Activated gamma-delta T cell treated with Interleukin-2 at 50 U/mL for 16 hours (primary cell): ENCODE results near the gene CHMP6.
A peak's percentile ranks its signal among the peaks of the same experiment; 100 is the strongest.

Experiments
- DNase-seq: peaks from one replicate; pipeline ENCODE4 v3.0.0-alpha.2; 2020

CHMP6 gene

DNA sequence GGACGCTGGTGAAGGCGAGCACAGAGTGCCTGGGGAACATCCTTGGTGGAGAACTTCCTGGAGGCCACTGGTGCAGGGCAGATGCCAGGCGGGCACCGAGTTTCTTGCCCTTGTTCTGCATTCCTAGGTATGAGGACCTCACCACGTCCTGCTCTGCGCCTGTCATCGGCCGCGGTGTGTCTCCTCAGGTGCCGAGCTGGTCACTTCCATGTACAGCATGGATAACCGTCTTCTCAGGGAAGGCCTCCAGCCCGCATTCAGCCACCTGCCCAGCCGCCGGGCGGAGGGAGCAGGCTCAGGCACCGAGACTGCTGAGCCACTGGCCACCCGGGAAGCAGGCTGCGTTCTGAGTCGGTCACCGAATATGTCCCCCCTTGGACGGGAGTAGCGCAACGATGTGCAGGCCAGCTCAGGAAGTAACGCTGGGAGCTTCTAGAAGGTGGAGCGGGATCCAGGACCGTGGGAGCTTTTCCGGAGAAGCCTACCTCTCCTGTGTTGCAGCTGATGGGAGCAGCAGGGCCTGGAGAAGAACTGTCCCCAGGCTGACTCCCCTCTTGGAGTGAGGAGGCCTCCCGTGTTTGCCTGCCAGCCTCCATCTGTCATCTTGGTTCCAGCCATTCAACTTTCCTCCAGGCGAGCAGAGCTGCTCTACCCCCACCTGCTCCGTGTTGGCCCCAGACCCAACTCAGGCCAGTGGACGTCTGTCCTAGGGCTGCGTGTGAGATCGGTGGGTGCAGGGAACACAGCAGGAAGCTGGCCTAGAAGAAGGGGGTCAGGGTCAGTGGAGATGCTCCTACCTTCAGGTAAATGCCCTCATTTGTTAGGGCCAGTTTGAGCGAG, 41.2 kb downstream of the CHMP6 start:
- DNase-seq: no peak

DNA sequence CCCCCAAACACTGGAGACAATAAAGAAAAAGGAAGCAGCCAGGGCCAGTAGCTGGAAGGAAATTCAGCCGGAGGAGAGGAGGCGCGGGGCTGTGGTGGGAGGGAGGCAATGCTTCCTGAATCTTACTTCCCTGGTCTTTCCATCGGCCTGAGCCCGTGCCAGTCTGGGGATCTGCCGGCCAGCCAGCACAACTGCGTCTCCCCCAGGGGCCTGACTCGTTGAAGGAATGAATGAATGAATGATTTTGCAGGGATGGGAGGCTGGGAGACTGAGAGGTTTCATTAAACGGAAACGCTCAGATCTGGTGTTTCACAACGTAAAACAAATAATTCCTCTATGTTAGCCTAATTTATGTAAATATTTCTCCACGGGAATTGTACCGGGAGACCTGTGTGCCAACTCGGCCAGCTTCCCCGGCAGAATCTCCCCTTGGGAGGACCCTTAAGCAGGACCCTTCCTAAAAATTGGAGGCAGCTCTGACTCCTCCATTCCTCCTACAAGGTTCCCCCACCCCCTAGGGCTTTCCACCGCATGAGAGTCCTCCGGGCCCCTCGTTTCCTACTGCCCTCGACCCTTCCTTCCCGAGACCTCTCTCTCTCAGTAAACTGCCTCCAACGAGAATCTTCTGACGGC, 42.0 kb downstream of the CHMP6 start:
- no peak for DNase-seq

DNA sequence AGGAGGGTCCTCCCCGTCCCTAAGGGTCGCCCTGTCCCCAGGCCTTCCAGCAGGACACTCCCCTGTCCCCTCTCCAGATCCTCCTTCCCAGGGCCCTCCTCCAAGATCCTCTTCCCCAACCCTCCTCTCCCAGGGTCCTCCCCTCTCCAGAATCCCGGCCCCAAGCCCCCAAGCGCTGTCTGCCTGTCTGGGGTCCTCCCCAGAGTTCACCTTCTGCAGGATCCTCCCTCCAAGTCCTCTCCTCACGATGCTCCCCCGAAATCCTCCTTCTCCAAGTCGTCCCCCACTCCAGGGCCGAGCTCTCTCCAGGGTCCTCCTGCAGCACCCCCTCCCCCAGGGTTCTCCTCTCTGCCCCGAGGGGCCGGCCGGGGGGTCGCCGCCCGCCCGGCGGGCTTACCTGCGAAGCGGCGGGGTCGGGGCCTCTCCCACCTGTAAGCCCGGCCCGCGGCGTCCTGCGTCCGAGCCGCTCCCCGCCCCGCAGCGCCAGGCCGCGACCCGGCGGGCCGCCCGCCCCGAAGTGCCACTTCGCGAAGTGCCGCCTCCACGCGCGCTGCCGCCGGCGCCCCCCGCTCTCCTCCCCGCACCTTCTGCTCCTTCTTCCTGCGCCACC, 42.6 kb downstream of the CHMP6 start:
- DNase-seq: no peak

DNA sequence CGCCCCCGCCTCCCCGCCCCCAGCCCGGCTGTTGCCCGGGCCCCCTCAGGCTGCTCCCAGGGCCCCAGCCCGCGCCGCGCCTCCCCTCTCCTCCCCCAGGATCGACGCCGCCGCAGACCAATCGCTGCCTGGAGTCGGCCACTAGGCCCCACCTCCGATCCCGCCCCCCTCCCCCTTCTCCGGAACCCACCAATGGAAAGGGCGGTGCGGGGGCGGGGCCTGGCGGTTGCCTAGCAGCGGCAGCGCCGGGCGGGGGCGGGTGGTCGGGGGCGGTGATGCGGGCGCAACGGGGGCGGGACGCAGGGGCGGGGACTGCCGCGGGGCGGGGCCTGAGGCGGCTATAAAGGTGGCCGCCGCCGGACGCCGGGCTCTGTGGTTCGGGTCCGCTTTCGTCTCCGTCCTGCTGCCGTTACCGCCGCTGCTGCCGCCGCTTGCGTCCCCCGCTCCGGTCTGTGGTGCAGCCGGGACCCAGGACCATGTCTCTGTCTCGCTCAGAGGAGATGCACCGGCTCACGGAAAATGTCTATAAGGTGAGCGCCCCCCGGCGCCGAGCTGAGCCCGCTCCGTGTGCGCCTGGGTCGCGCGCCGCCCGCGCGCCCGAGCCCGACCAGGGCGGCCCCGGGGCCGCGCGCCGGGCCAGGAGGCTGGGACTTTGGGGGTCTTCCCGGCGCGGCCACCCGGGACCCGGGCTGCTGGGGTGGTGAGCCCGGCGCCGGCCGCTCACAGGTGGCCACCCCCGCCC, 43.3 kb downstream of the CHMP6 start, which contains the start of gene BAIAP2:
Gene BAIAP2, plus strand, starts transcription at position 373 of the 742 bp plus-strand sequence. Its CDS starts 104 bp downstream, at position 477.
- DNase-seq: peak; percentile 99

DNA sequence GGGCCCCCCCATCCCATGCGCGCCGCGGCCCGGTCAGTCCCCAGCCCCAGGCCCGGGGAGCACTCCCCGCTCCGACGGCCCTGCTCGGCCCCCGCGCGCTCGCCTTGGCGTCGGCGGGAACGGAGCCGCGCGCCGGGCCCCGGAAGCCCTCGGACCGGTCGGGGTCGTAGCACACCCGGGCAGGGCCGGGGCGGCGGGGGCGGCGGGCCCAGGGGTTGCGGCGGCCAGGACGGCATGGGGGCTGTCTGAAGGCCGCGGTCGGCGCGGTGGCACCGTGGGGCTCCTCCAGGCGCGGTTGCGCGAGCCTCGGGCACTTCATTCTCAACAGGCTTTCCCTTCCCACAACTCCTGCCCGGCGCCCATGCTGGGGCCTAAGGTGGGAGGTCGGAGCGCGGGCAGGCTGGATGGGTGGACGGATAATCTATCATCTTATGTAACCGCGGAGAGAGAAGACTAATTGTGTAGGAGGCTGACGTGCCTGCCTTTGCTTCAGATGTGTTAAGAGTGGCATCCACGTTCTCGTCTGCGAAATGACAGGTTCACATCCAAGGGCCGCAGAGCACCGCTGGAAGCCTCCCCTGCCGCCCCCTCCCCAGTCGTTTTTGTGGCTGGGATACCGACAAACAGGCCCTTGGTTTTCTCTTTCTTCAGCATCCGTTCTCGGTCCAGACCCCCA, 44.0 kb downstream of the CHMP6 start:
- DNase-seq: no peak

DNA sequence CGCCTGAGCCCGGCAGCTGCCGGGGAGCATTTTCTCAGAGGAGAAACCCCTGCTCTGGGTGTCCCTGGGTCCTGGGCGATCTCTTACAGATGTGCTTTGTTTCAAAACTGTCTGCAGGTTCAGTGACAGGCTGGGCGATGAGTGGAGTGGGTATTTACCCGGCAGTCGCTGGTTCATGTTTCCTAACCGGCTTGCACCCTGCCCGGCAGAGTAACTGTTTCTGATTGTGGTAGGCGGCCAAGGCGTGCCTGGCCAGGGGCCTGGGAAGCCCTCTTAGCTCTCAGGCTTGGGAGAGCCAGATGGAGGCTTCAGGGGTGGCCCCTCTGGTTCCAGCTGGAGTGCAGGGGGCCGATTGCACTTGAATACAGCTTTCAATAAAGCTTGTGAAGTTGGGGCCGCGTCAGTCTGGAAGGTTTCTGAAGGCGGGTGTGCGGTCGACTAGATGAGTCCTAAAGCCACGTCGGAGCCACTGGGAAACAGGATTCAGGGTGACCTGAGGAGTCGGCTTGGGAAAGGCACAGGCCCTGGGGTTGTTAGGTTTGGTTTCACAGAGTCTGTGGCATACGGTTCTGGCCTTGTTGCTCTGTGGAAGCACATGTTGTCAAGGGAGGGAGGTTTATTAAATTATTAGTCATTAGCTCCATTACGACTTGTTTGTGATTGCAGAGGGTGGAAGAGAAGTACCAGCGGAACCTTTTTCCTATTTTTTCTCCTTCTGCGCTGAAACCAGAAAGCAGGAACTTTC, 44.7 kb downstream of the CHMP6 start:
- no peak for DNase-seq

DNA sequence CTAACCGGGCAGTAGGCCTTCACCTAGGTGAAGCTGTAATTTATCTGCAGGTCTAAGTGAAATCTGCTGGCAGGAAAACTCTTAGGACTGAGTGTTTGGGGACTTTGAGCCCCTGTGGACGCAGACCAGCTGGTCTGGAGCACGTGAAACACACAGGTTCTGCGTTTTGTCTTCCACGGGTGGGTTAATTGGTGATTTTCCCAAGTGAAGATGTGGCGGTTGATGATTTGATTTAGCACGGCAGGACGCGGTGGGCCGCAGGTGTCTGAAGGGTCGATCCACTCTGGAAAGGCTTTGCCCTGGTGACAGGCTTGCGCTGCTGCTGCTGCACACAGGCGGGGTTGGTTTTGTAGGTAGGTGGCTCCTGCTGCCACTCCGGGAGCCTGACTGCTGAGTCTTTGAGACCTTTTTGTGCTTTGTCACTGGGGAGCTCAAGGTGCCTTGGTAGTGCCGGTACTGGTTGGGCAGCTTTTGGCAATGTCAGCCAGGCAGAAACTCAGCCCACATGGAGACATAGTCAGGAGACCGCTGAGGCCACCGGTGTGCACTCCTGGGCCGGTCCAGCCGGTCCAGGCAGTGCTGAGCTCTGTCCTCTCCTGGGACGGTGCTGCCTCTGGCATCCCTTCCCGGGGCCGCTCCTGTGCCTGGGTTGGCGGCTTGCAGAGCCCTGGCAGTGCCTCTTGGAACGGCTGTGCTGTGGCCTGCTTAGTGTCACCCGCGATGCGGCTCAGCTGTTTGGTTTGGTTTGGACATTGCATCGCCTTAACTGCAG, 45.6 kb downstream of the CHMP6 start:
- no peak for DNase-seq

DNA sequence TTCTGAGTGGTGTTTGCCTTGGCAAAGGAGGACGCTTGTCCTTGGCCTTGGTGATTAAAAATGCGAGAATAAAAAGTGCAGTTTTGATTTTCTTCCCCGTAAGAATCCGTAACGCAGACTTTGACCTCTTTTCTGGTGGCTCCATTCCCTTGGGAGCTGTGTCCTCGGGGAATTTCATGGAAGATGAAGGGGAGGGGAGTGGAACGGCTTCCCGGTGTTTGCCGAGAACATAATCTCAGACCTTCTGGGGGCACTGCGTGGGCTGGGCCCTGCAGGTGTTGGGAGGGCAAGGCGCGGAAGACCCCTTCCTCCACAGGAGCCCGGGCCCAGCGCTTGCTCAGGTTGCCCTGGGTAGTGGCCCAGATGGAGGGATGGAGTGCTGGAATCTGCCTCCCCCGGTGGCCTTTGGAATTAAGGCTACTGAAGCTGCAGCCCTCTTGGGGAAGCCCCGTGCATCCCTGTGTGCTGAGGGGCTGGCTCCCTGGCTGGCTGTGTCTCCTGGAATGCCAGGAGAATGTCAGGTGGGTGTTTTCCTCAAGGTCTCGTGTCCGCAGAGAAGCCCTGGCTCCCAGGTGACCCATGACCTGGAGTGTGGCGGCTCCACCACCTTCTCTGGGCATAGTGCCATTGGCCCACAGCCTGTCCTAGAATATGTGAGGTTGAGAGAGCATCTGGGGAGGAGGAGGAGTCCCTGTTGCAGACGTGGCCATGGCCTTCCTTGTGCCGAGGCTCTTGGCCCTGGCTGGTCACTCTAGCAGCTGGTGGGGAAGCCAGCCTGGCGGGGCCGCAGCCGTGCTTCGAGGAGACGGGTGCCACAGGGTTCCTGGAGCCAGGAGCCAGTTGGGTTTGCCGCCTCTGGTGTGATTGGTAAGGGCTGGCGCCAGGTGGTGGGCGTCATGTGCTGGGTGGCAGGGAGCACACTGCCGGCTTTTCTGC, 46.4 kb downstream of the CHMP6 start:
- DNase-seq: no peak

DNA sequence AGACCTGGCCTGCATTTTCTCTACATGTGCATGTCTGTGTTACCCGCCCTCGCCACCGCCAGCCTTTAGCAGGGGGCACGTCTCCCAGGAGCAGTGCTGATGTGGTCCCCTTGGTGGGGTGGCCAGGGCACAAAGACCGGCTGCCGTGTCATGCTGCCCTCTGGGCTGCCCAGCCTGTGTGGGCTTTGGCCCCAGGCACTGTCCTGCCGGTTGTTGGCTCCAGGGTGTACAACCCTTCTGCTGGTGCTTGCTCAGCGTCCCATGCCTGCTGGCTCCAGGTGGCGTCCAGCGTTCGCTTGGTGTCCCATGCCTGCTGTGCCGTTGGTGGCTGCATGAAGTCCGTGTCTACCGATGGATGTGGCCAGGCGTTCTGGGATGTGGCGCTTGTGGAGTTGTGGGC, 47.5 kb downstream of the CHMP6 start:
- no peak for DNase-seq

DNA sequence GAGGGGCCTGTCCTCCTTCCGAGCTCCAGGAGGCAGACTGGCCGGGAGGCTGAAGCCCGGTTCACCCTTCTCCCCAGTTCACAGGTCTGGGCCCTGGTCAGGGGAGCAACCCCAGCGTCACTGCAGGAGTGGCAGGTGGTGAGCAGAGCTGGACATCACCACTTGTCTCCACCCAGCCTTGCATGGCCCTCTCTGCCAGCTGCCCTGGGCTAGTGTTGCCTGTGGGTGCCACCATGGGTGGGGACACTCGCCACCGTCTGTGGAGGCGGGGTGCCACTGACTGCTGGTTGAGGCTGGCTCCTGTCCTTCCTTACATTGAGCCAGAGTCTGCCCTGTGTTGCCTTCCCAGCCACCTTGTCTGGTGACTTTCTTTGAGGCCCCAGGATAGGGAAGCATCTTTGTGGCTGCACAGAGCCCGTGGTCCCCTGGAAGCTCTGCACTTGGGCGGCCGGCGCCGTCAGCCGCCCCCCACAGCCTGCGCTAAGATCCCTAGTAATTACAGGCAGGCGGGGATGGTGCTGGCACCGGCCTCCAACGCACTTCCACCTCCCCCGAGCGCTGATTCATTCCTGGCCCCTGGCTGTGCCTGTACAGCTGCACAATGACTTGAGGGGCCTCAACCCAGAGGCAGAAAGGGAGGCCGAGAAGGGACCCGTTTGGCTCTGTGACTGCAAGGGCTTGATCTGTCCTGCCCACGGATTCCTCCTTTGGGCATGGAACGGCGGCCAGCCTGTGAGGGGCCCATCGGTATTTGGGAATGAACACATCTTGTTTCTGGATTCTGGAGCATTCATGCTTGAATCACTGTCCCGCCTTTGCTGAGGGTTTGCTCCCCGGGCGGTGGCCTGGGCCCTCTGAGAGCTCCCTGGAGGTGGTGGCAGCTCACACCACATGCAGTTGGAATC, 48.5 kb downstream of the CHMP6 start:
- no peak for DNase-seq

DNA sequence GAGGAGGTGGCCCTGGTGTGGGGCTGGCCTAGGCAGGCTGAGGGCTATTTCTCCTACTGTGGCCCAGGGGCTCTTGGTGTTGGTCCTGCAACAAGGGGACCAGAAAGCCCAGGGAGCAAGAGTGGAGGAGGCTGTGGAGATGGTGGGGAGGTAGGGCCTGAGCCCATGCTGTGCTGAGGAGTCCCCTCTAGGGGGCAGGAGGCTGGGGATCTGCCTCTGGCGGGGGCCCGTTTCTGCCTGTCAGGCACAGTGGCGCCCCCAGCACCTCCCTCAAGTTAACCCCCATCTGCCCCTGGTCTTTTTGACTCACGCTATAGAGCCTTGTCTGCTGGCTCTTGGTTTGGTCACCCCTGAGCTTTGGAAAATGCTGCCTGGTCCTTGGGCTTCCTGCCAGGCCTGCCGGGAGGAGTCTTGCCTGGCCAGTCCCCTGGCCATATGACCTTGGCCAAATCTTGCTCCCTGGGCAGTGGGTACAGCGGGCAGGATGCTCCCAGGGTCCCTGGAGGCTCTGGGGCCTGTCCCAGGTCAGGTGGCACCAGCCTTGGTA, 49.2 kb downstream of the CHMP6 start:
- peak; percentile 13 for DNase-seq

DNA sequence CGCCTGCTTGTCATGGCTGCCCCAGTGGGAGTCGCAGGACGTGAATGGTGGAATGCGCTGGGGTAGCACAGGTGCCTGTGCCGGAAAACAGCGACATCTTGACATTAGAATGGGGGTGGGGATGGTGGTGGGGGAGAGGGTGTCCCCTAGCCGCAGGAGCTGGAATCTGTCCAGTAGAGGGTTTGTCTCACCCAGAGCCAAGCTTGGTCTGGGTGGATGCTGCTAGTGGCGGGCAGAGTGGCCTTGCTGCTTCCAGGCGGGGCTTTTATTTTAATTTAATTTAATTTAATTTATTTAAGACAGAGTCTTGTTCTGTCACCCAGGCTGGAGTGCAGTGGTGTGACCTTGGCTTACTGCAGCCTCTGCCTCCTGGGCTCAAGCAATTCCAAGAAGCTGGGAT, 51.0 kb downstream of the CHMP6 start:
- DNase-seq: no peak

DNA sequence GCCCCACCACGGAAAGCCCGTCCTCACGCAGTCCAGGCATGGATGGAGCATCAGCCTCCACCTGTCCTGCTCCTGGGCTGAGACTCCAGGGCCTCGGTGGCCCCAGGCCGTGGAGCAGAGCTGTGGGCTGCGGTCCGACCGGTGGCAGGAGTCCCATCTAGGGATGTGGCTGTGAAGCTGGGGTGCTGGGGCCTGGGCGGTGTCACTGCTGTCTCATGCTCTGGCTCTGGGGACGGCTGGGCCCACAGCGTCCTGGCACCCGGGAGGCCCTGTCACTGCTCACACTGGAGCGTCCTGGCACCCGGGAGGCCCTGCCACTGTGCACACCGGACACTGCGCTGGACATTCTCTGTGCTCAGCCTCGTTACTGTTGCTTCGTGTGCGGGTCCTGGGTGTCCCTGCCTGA, 51.7 kb downstream of the CHMP6 start:
- no peak for DNase-seq

DNA sequence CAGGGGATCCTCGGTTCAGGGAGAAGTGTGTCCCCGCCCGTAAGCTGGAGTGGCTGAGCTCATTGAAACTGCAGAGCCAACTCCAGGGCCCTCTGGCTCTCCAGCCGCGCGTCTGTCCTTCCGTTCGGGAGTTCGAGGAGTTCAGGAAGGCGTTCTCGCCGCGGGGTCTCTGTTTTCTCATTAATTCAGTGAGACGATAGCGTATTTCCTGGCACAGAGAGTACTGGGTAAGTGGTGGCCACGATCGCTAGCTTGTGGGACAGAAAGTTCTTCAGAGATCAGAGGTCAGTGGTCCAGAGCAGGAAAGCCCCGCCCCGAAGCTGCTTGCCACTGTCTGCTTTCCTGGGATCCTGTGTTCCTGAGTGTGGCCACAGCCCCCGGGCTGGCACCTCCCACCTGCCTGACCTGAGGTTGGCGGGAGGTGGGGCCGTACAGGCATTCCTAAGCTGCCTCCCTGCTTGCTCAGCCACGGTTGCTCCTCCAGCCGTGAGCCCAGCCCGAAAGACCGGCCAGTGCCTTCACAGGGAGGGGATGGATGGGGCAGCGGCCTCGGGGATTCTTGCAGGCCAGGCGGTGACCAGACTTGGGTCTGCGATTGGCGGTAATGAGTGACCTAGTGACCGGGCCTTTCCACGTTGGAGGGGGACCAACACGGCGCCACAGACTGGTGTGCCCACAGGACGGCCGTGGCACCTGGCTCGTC, 52.2 kb downstream of the CHMP6 start:
- DNase-seq: no peak

DNA sequence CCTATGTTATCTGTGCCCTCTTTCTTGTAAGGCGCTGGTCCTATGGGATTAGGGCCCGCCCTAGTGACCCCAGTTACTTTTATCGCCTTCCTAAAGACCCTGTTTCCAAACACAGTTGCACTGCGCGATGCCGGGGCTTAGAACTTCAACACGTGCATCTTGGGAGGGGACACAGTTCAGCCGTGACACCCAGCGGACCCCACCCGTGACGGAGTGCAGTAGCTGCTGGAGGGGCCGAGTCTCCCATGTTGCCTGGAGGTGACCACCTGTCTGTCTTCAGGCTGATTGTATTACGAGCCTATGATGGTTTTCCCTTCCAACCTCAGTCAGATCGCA, 52.8 kb downstream of the CHMP6 start:
- no peak for DNase-seq

DNA sequence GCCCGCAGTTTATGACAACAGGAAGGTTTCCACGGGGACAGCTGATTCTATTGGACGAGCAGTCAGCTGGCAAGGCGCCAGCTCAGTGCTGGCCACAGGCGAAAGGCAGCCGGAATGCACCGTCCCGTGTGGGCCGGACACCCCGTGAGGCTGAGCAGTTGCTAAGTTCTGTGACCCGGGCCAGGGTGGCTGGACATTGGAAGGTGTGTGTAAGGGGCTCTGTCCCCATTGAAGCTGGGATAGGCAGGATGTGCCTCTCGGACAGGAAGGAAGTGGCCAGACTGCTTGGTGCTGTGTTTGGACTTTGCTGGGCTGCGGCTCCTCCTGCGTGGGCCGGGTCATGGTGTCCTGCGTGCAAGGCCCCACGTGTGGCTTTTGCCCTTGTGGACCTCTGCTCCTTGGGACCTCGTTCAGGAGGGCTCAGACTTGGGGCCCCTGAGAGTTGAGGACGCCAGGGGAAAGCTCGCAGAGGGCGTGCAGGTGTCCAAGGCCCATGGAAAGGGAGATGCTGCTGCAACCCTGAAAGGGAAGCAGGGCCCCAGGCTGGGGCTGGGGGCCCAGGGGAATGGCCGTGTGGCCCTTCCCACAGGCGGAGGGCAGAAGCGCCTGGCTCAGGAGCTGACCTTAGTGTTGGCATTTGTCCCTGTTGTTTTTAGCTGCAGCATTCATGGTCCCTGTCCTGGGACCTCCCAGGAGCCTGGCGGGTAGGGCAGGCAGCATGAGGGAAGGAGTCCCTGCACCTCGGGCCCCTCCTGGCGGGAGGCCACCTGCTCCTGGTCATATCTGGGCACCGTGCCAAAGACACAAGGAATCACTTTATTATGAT, 53.3 kb downstream of the CHMP6 start:
- DNase-seq: no peak

DNA sequence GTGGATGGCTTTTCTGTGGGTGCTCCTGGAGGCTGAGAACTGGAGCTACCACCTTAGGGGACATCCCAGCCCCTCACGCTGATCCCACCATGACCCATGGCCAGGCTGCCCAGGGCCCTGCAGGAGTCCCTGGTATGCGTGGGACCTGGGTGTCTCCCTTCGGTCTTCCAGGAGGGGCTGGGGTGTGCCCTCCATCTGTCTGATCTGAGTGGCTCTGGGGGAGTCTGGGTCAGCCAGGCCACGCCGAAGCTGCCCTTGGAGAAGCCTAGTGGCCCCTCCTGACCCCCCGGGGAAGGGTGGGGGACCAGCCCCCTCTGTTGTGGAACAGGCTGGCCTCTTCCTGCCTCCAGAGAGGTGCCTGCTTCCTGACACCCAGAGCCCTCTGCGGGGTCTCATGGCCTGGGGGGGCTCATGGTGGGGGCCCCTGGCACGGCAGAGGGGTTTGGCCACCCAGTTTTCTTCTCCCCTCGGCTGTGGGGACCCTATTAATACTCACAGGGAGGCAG, 54.0 kb downstream of the CHMP6 start:
- DNase-seq: no peak
